Endothelial cell of umbilical vein (primary cell): ENCODE measurements around the gene COLGALT1. TPM values are rescaled to one million over a fixed set of nuclear protein-coding genes. Genes with fewer than 3 reads are reported as not detected.

Experiments
- BruUV-seq: library from RNA; stranded (reverse); fragments of 400-500 nt; replicated peaks from 2 replicates; lab custom pipeline; 2021; lab: Mats Ljungman, UMichigan
- CTCF ChIA-PET: fragments of 300-600, 350-600 bp; sonication (Branson Sonifier 250); formaldehyde crosslinking; loops from one replicate; lab custom pipeline; 2021; ENCODE audit warnings: antibody characterized with exemption, inconsistent platforms; lab: Charles Lee
- POLR2A ChIA-PET: fragments of 300-600, 350-600 bp; sonication (Branson Sonifier 250); formaldehyde crosslinking; loops from one replicate; lab custom pipeline; 2021; ENCODE audit warnings: antibody characterized with exemption, inconsistent platforms; lab: Charles Lee
- DNase-seq: peaks from one replicate; pipeline ENCODE4 v3.0.0-alpha.2; 2011; ENCODE audit warnings: low read depth, low spot score
- FAIRE-seq: peaks from 2 replicates; lab custom pipeline; 2011; peaks lifted over from hg19 to GRCh38; lab: Jason Lieb, UNC
- H2AFZ ChIP-seq: 2 replicates; pipeline ENCODE4 v1.6.0; 2012; ENCODE audit warnings: low read depth, low read length, control low read depth, inconsistent platforms
- H3K27ac ChIP-seq: 2 replicates; pipeline ENCODE4 v1.5.1; 2011; ENCODE audit warnings: low read depth, mild to moderate bottlenecking, control low read depth, low read length, moderate library complexity; ENCODE audit not compliant: insufficient read depth
- H3K27me3 ChIP-seq, 2 experiments: 2 replicates each; pipeline versions ENCODE4 v1.6.0 to v1.6.1; 2011; ENCODE audit warnings: low read length in 2 of 2, mixed read lengths in 1 of 2; ENCODE audit not compliant: control insufficient read depth in 2 of 2, insufficient read depth in 2 of 2
- H3K36me3 ChIP-seq, 2 experiments: 2 replicates in 1 of 2; 3 replicates in 1 of 2; pipeline ENCODE4 v1.5.1; 2011; ENCODE audit warnings: low read length in 2 of 2, mild to moderate bottlenecking in 1 of 2, moderate library complexity in 1 of 2; ENCODE audit not compliant: control insufficient read depth in 2 of 2, insufficient read depth in 2 of 2; ENCODE audit errors: extremely low read depth in 1 of 2
- H3K4me1 ChIP-seq: 3 replicates; pipeline ENCODE4 v1.5.1; 2011; ENCODE audit warnings: mild to moderate bottlenecking, low read length; ENCODE audit not compliant: control insufficient read depth, insufficient read depth; ENCODE audit errors: extremely low read depth
- H3K4me2 ChIP-seq: 2 replicates; pipeline ENCODE4 v1.6.1; 2011; ENCODE audit warnings: low read length, control low read depth, mixed read lengths; ENCODE audit not compliant: insufficient read depth
- H3K4me3 ChIP-seq, 3 experiments: fragments of 200-600 bp in 1 of 3; sonication (generic), shearing (Covaris generic) in 1 of 3; replicated peaks in 1 of 3; 2 replicates each; pipeline ENCODE4 v1.5.1; 2011 to 2016; ENCODE audit warnings: control low read depth in 3 of 3, low read length in 3 of 3, mild to moderate bottlenecking in 2 of 3, inconsistent platforms in 1 of 3, low read depth in 1 of 3, moderate library complexity in 1 of 3; ENCODE audit not compliant: insufficient read depth in 1 of 3
- H3K79me2 ChIP-seq: 2 replicates; pipeline ENCODE4 v1.6.0; 2012; ENCODE audit warnings: low read length, inconsistent platforms; ENCODE audit not compliant: control insufficient read depth, insufficient read depth
- H3K9ac ChIP-seq: replicated peaks from 2 replicates; pipeline ENCODE3; 2011; ENCODE audit warnings: low read length, control low read depth; ENCODE audit not compliant: insufficient read depth; ENCODE audit errors: extremely low read depth
- H3K9me1 ChIP-seq: replicated peaks from 3 replicates; pipeline ENCODE4 v1.6.0; 2011; ENCODE audit warnings: mild to moderate bottlenecking, low read length; ENCODE audit not compliant: control insufficient read depth, insufficient read depth; ENCODE audit errors: extremely low read depth
- H3K9me3 ChIP-seq: replicated peaks from 2 replicates; pipeline ENCODE4 v1.5.1; 2012; ENCODE audit warnings: low read length, inconsistent platforms; ENCODE audit not compliant: control insufficient read depth, insufficient read depth
- H4K20me1 ChIP-seq: replicated peaks from 2 replicates; pipeline ENCODE3; 2011; ENCODE audit warnings: mild to moderate bottlenecking, low read length; ENCODE audit not compliant: control insufficient read depth, insufficient read depth; ENCODE audit errors: extremely low read depth
- FOS ChIP-seq: IDR thresholded peaks from 2 replicates; pipeline ENCODE4 v1.6.1; 2011; ENCODE audit warnings: mild to moderate bottlenecking, low read length, moderate library complexity, borderline replicate concordance; ENCODE audit not compliant: insufficient read depth
- GATA2 ChIP-seq: IDR thresholded peaks from 2 replicates; pipeline ENCODE4 v1.7.0; 2011; ENCODE audit warnings: low read depth, mild to moderate bottlenecking, moderate library complexity, mixed read lengths, low read length; ENCODE audit not compliant: insufficient read length, insufficient read depth
- JUN ChIP-seq: IDR thresholded peaks from 2 replicates; pipeline ENCODE4 v1.6.1; 2011; ENCODE audit warnings: borderline replicate concordance, low read depth; ENCODE audit not compliant: insufficient read length, insufficient read depth
- POLR2A ChIP-seq: IDR thresholded peaks from 2 replicates; pipeline ENCODE4 v1.6.1; 2012; ENCODE audit warnings: low read depth, mild to moderate bottlenecking, control low read depth, low read length
- POLR2AphosphoS5 ChIP-seq: IDR thresholded peaks from 2 replicates; pipeline ENCODE4 v1.6.1; 2012; ENCODE audit warnings: low read depth, mild to moderate bottlenecking, control low read depth, low read length, moderate library complexity; ENCODE audit not compliant: insufficient read depth
- dilution Hi-C: fragments of 300-500 bp; cut with MboI; formaldehyde crosslinking; loops from one replicate; pipeline ENCODE4 v1.15.0; 2019; ENCODE audit warnings: low sequenced_read_pairs; ENCODE audit not compliant: extremely low pct_ligation_motif_present
- intact Hi-C: fragments of 100-400 bp; cut with micrococcal nuclease; formaldehyde crosslinking; loops from one replicate; pipeline ENCODE4 v1.10.0; 2022
- polyA plus RNA-seq, 4 experiments: library from polyadenylated mRNA; depleted of rRNA in 3 of 4; stranded (reverse) in 3 of 4; unstranded in 1 of 4; fragments of >200 nt; gene quantifications; 2 replicates each; pipeline versions ENCODE4 v1.2.1 to v1.2.3, GENCODE V29; 2011 to 2012; ENCODE audit warnings: missing spikeins in 1 of 4
- total RNA-seq: library from RNA; stranded (reverse); gene quantifications from 2 replicates; pipeline ENCODE4 v1.2.3, GENCODE V29; 2021
- TF ChIP-seq, protein P1 (sequence below), 2 donors: IDR thresholded peaks; 1 replicate in 1 of 2; 2 replicates in 1 of 2; pipeline ENCODE4 v1.5.1; 2011; ENCODE audit warnings: low read length in 2 of 2, mild to moderate bottlenecking in 2 of 2, moderate library complexity in 2 of 2, control low read depth in 1 of 2, inconsistent platforms in 1 of 2, low read depth in 1 of 2; ENCODE audit not compliant: insufficient read depth in 1 of 2; ENCODE audit errors: extremely low read depth in 1 of 2
- TF ChIP-seq, protein P2 (sequence below): IDR thresholded peaks from 2 replicates; pipeline ENCODE4 v1.6.1; 2011; ENCODE audit not compliant: insufficient read depth, insufficient read length

The COLGALT1 gene
- total and polyA plus RNA-seq, 2 donors (not counting 3 experiments of a cell fraction or from before 2014, with no cell fraction given) = 263 to 355 TPM

DNA sequence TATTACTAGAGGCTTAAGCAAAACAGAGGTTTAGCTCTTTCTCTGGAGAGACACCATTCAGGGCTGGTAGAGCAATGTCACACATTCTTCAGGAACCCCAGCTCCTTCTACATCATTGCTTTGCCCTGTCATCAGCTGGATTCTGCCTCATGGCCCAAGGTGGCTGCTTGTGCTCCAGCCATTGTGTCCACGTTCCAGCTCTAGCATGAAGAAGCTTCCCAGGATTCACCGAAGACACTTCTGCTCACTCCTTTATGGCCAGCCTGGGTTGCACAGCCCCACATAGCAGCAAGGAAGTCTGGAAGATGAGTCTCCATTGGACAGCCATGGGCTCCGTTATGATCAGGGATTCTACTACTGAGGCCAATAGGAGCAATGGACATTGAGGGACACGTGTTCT, 30.8 kb upstream of the COLGALT1 start:
- H2AFZ ChIP-seq = no peak overlapping the region
- H3K27ac ChIP-seq = no peak overlapping the region
- dilution Hi-C loops (no loop called here), intact Hi-C loops (no loop called here)
- no peak overlapping the region for H3K4me2 ChIP-seq
- H3K4me1 ChIP-seq = peaks cover 8% of the 10 kb centered on the region
- no peaks in the 10 kb centered on the region for H3K9me1 ChIP-seq
- peaks cover 0 to 2% of the 10 kb centered on the region in 2 experiments for H3K27me3 ChIP-seq
- H3K9me3 ChIP-seq = no peaks in the 10 kb centered on the region
- CTCF ChIA-PET = interaction anchor here (1.6 kb wide), 1 partner anchor 28 kb away, joined by 5 read pairs; no protein-coding TSS in a partner anchor
- H3K9ac ChIP-seq = no peak overlapping the region
- no TSS peak for BruUV-seq
- TF ChIP-seq POLR2AphosphoS5 (no peak), POLR2A (no peak), GATA2 (no peak), JUN (no peak), FOS (no peak)
- TF ChIP-seq, protein P1, sequence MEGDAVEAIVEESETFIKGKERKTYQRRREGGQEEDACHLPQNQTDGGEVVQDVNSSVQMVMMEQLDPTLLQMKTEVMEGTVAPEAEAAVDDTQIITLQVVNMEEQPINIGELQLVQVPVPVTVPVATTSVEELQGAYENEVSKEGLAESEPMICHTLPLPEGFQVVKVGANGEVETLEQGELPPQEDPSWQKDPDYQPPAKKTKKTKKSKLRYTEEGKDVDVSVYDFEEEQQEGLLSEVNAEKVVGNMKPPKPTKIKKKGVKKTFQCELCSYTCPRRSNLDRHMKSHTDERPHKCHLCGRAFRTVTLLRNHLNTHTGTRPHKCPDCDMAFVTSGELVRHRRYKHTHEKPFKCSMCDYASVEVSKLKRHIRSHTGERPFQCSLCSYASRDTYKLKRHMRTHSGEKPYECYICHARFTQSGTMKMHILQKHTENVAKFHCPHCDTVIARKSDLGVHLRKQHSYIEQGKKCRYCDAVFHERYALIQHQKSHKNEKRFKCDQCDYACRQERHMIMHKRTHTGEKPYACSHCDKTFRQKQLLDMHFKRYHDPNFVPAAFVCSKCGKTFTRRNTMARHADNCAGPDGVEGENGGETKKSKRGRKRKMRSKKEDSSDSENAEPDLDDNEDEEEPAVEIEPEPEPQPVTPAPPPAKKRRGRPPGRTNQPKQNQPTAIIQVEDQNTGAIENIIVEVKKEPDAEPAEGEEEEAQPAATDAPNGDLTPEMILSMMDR (IDR thresholded peaks at IDR 0.05; ENCODE audit: extremely low read depth in 1 of 2, insufficient read depth in 1 of 2, low read depth in 1 of 2, low read length in 2 of 2) = no peak
- TF ChIP-seq, protein P2, sequence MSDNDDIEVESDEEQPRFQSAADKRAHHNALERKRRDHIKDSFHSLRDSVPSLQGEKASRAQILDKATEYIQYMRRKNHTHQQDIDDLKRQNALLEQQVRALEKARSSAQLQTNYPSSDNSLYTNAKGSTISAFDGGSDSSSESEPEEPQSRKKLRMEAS = no peak
- H4K20me1 ChIP-seq = no peaks in the 10 kb centered on the region
- POLR2A ChIA-PET = no interaction called here
- DNase-seq (no peak), FAIRE-seq (no peak)
- no peak overlapping the region for H3K4me3 ChIP-seq
- H3K79me2 ChIP-seq = no peaks in the 10 kb centered on the region
- H3K36me3 ChIP-seq = no peaks in the 10 kb centered on the region
